HepG2 (cell line): ENCODE data around the gene HPDL. TPM values are rescaled to one million over a fixed set of nuclear protein-coding genes. Genes with fewer than 3 reads are reported as not detected.

Source experiments
- CENPX ChIP-seq: sonication (generic); formaldehyde crosslinking; IDR thresholded peaks from 2 replicates; pipeline ENCODE4 v1.9.0; 2021; ENCODE audit warnings: mild to moderate bottlenecking, missing genetic modification reagents, moderate library complexity
- DNMT3B ChIP-seq: conservative IDR thresholded peaks from 2 replicates; pipeline ENCODE4 v1.6.1; 2016; ENCODE audit warnings: missing biosample characterization, control low read depth
- EZH2 ChIP-seq: conservative IDR thresholded peaks from 2 replicates; pipeline ENCODE4 v1.6.1; 2012; ENCODE audit warnings: mild to moderate bottlenecking, low read depth, low read length, moderate library complexity
- KDM5A ChIP-seq: fragments of 200-600 bp; sonication (generic); IDR thresholded peaks from 2 replicates; pipeline ENCODE4 v1.7.0; 2018; ENCODE audit warnings: antibody characterized with exemption, mild to moderate bottlenecking, low read length, borderline replicate concordance
- MAFG ChIP-seq: sonication (generic); formaldehyde crosslinking; IDR thresholded peaks from 2 replicates; pipeline ENCODE4 v1.5.1; 2020; ENCODE audit warnings: mild to moderate bottlenecking, missing genetic modification reagents
- MED13 ChIP-seq: sonication (generic); formaldehyde crosslinking; IDR thresholded peaks from 2 replicates; pipeline ENCODE4 v1.5.0; 2020; ENCODE audit warnings: missing genetic modification reagents
- NCOA2 ChIP-seq: sonication (generic); formaldehyde crosslinking; IDR thresholded peaks from 2 replicates; pipeline ENCODE4 v1.8.0; 2022; ENCODE audit warnings: inconsistent platforms
- NR2F1 ChIP-seq, 2 experiments: fragments of 450-650 bp in 1 of 2; formaldehyde crosslinking in 1 of 2; IDR thresholded peaks; 2 replicates each; pipeline versions ENCODE4 v1.5.0 to v1.6.1; 2016 to 2020; ENCODE audit warnings: mild to moderate bottlenecking in 1 of 2, missing compliant biosample characterization in 1 of 2, missing genetic modification reagents in 1 of 2, moderate library complexity in 1 of 2
- PAF1 ChIP-seq: IDR thresholded peaks from 2 replicates; pipeline ENCODE4 v1.6.1; 2016; ENCODE audit warnings: missing genetic modification reagents, missing compliant biosample characterization
- TARDBP ChIP-seq: sonication (generic); formaldehyde crosslinking; IDR thresholded peaks from 2 replicates; pipeline ENCODE4 v1.8.0; 2022; ENCODE audit warnings: mild to moderate bottlenecking, missing genetic modification reagents
- TCF12 ChIP-seq, 2 experiments: fragments of 450-650 bp in 1 of 2; sonication (generic) in 1 of 2; formaldehyde crosslinking in 1 of 2; IDR thresholded peaks; 2 replicates each; pipeline versions ENCODE4 v1.6.1 to v1.8.0; 2017 to 2022; ENCODE audit warnings: antibody characterized with exemption in 1 of 2, mild to moderate bottlenecking in 1 of 2, missing genetic modification reagents in 1 of 2, moderate library complexity in 1 of 2
- TCF7L2 ChIP-seq: IDR thresholded peaks from 2 replicates; pipeline ENCODE4 v1.6.1; 2011; ENCODE audit warnings: mild to moderate bottlenecking, low read depth, low read length, moderate library complexity
- ZEB1 ChIP-seq: IDR thresholded peaks from 2 replicates; pipeline ENCODE4 v1.6.1; 2012; ENCODE audit warnings: mild to moderate bottlenecking, low read depth, inconsistent platforms; ENCODE audit not compliant: insufficient replicate concordance
- ZNF124 ChIP-seq: sonication (generic); formaldehyde crosslinking; IDR thresholded peaks from 2 replicates; pipeline ENCODE4 v1.4.0; 2020; ENCODE audit warnings: missing genetic modification reagents
- ZNF296 ChIP-seq: sonication (generic); formaldehyde crosslinking; conservative IDR thresholded peaks from 2 replicates; pipeline ENCODE4 v1.5.0; 2020; ENCODE audit warnings: mild to moderate bottlenecking, missing genetic modification reagents
- ZNF367 ChIP-seq: sonication (generic); formaldehyde crosslinking; IDR thresholded peaks from 2 replicates; pipeline ENCODE4 v1.4.0; 2020; ENCODE audit warnings: missing genetic modification reagents, borderline replicate concordance
- ZNF543 ChIP-seq: sonication (generic); formaldehyde crosslinking; IDR thresholded peaks from 2 replicates; pipeline ENCODE4 v1.4.0; 2020; ENCODE audit warnings: mild to moderate bottlenecking, missing genetic modification reagents
- ZNF672 ChIP-seq: sonication (generic); formaldehyde crosslinking; IDR thresholded peaks from 2 replicates; pipeline ENCODE4 v1.8.1; 2022; ENCODE audit warnings: missing genetic modification reagents
- ZNF761 ChIP-seq: sonication (generic); formaldehyde crosslinking; conservative IDR thresholded peaks from 2 replicates; pipeline ENCODE4 v1.4.0; 2020; ENCODE audit warnings: mild to moderate bottlenecking, missing genetic modification reagents
- ZNF841 ChIP-seq: sonication (generic); formaldehyde crosslinking; IDR thresholded peaks from 2 replicates; pipeline ENCODE4 v1.8.1; 2023; ENCODE audit warnings: missing genetic modification reagents, borderline replicate concordance
- ZSCAN25 ChIP-seq: sonication (generic); formaldehyde crosslinking; IDR thresholded peaks from 2 replicates; pipeline ENCODE4 v1.8.0; 2022; ENCODE audit warnings: mild to moderate bottlenecking, missing genetic modification reagents
- polyA plus RNA-seq, 8 experiments: library from polyadenylated mRNA; depleted of rRNA in 3 of 8; stranded (reverse) in 7 of 8; unstranded in 1 of 8; fragments of >200 nt; fragmentation: Illumina TruSeq in 4 of 8; extraction: Trizol in 4 of 8; gene quantifications; 2 replicates each; pipeline versions ENCODE4 v1.2.1 to v1.2.3, GENCODE V29; 2011 to 2016; ENCODE audit warnings: low read depth in 4 of 8, missing spikeins in 1 of 8, mixed read lengths in 1 of 8; ENCODE audit not compliant: insufficient read depth in 1 of 8
- total RNA-seq, 5 experiments: library from RNA; depleted of rRNA; stranded (reverse); fragments of >200 nt; fragmentation: Illumina TruSeq; extraction: Trizol; gene quantifications; 2 replicates each; pipeline ENCODE4 v1.2.3, GENCODE V29; 2016; ENCODE audit warnings: low read depth in 1 of 5
- TF ChIP-seq, protein P1 (sequence below): sonication (generic); formaldehyde crosslinking; IDR thresholded peaks from 2 replicates; pipeline ENCODE4 v1.4.0; 2020; ENCODE audit warnings: missing genetic modification reagents, mild to moderate bottlenecking, borderline replicate concordance
- TF ChIP-seq, protein P2 (sequence below): sonication (generic); formaldehyde crosslinking; IDR thresholded peaks from 2 replicates; pipeline ENCODE4 v1.5.1; 2020; ENCODE audit warnings: mild to moderate bottlenecking, missing genetic modification reagents
- TF ChIP-seq, protein P3 (sequence below): sonication (generic); formaldehyde crosslinking; IDR thresholded peaks from 2 replicates; pipeline ENCODE4 v1.8.0; 2022; ENCODE audit warnings: missing genetic modification reagents, low read depth, mild to moderate bottlenecking, borderline replicate concordance

Gene HPDL
- total and polyA plus RNA-seq, 2 of the 13 experiments (the other 11 are each of a cell fraction or from before 2014, with no cell fraction given), result not detected

DNA sequence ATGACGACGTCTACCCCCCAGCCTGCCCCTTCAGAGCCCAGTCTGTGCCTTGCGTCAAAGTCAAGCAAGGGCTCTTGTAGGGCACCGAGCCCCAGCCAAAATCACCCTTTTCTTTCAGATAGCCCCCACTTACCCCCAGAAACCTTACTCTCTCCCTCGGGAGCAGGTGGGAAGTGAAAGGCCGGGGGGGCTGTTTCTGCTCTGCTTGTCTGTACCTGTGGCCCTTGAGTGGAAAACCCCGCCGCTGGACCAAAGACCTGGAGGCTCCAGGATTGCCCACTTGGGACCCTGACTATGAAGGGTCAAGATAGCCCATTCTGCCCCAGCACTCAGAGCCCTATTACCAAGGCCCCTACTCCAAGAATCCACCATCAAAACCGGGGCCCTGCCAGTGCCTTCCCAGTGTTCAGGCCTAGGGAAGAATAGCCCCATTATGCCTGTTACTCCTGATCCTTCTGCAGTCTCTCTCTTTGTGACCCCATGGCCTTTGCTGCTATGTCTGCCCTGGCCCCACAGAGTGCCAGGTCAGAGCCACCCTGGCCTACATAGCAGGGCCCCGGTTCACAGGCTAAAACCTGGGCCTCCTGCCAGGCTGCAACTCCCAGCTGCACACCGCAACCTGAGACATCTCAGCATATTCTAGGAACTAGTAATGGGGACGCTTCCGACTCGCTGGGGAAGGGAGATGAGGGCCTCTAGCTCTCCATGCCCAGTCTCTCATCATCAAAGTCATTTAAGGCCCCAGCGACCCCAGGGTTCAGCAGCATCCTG, 22.2 kb upstream of the HPDL start (continued):
- TF ChIP-seq TARDBP, result no peak
- no peak for TF ChIP-seq ZEB1
- TF ChIP-seq TCF12 (IDR thresholded peaks at IDR 0.05), result no peak
- no peak for TF ChIP-seq TCF12 (CRISPR knock-in tag; IDR thresholded peaks at IDR 0.05)
- TF ChIP-seq TCF7L2, result no peak
- TF ChIP-seq ZNF296, result no peak
- peak; percentile 99 for TF ChIP-seq ZNF543 (CRISPR knock-in tag)
- TF ChIP-seq DNMT3B, result no peak
- no peak for TF ChIP-seq CENPX (CRISPR knock-in tag)
- TF ChIP-seq ZNF367 (CRISPR knock-in tag), result no peak
- TF ChIP-seq MAFG (CRISPR knock-in tag), result no peak; the same call in 1 of the 2 replicates
- TF ChIP-seq ZNF841 (CRISPR knock-in tag), result no peak
- TF ChIP-seq ZNF124 (CRISPR knock-in tag), result no peak
- no peak for TF ChIP-seq ZNF761 (CRISPR knock-in tag)
- TF ChIP-seq NCOA2 (CRISPR knock-in tag), result no peak; the same call in 1 of the 2 replicates
- 0 out of 2 replicates have a peak, but pooled peaks have one; percentile 9 for TF ChIP-seq ZSCAN25 (CRISPR knock-in tag)
- no peak for TF ChIP-seq PAF1
- no peak for TF ChIP-seq KDM5A
- TF ChIP-seq, protein P1, sequence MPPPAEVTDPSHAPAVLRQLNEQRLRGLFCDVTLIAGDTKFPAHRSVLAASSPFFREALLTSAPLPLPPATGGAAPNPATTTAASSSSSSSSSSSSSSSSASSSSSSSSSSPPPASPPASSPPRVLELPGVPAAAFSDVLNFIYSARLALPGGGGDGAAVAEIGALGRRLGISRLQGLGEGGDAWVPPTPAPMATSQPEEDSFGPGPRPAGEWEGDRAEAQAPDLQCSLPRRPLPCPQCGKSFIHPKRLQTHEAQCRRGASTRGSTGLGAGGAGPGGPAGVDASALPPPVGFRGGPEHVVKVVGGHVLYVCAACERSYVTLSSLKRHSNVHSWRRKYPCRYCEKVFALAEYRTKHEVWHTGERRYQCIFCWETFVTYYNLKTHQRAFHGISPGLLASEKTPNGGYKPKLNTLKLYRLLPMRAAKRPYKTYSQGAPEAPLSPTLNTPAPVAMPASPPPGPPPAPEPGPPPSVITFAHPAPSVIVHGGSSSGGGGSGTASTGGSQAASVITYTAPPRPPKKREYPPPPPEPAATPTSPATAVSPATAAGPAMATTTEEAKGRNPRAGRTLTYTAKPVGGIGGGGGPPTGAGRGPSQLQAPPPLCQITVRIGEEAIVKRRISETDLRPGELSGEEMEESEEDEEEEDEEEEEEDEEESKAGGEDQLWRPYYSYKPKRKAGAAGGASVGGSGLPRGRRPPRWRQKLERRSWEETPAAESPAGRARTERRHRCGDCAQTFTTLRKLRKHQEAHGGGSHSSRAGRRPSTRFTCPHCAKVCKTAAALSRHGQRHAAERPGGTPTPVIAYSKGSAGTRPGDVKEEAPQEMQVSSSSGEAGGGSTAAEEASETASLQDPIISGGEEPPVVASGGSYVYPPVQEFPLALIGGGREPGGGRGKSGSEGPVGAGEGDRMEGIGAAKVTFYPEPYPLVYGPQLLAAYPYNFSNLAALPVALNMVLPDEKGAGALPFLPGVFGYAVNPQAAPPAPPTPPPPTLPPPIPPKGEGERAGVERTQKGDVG (CRISPR knock-in tag), result 0 out of 2 replicates have a peak, but pooled peaks have one; percentile 48
- TF ChIP-seq, protein P2, sequence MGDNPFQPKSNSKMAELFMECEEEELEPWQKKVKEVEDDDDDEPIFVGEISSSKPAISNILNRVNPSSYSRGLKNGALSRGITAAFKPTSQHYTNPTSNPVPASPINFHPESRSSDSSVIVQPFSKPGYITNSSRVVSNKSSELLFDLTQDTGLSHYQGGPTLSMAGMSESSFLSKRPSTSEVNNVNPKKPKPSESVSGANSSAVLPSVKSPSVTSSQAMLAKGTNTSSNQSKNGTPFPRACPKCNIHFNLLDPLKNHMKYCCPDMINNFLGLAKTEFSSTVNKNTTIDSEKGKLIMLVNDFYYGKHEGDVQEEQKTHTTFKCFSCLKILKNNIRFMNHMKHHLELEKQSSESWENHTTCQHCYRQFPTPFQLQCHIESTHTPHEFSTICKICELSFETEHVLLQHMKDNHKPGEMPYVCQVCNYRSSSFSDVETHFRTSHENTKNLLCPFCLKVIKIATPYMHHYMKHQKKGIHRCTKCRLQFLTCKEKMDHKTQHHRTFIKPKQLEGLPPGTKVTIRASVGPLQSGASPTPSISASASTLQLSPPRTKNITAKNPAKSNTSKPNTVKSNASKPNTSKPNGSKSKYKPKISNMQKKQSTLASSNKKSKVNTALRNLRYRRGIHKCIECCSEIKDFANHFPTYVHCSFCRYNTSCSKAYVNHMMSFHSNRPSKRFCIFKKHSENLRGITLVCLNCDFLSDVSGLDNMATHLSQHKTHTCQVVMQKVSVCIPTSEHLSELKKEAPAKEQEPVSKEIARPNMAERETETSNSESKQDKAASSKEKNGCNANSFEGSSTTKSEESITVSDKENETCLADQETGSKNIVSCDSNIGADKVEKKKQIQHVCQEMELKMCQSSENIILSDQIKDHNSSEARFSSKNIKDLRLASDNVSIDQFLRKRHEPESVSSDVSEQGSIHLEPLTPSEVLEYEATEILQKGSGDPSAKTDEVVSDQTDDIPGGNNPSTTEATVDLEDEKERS, result no peak
- peak in 1 of 2 experiments; percentile 41; a peak in 1 of 4 replicates for TF ChIP-seq NR2F1 (CRISPR knock-in tag; IDR thresholded peaks at IDR 0.05)
- TF ChIP-seq, protein P3, sequence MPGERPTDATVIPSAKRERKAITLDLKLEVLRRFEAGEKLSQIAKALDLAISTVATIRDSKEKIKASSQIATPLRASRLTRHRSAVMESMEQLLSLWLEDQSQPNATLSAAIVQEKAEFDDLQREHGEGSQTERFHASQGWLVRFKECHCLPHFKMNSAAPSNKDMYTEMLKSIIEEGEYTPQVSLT, result no peak
- TF ChIP-seq MED13 (CRISPR knock-in tag), result no peak
- no peak for TF ChIP-seq ZNF672 (CRISPR knock-in tag)
- no peak for TF ChIP-seq EZH2
